Muscle layer of duodenum (tissue), 2 donors: ENCODE measurements around the gene CYP2E1.
"Not testable (repeated sequence)": the region's sequence is repeated elsewhere in the genome, so short reads cannot be mapped to it uniquely, and the experiment has no call there.

Experiments
- H3K27ac ChIP-seq: one replicate; pipeline ENCODE4 v1.7.0; 2013; ENCODE audit warnings: mild to moderate bottlenecking, low read length
- H3K27me3 ChIP-seq: one replicate; pipeline ENCODE4 v1.7.0; 2013; ENCODE audit warnings: low read depth, mild to moderate bottlenecking, control low read depth, low read length
- H3K36me3 ChIP-seq, 2 donors: one replicate each; pipeline ENCODE4 v1.7.0; 2013; ENCODE audit warnings: low read length in 2 of 2, control low read depth in 1 of 2, mild to moderate bottlenecking in 1 of 2; ENCODE audit not compliant: insufficient read depth in 2 of 2, control insufficient read depth in 1 of 2
- H3K4me1 ChIP-seq, 2 donors: one replicate each; pipeline ENCODE4 v1.7.0; 2013; ENCODE audit warnings: low read length in 2 of 2, mild to moderate bottlenecking in 2 of 2, control low read depth in 1 of 2, moderate library complexity in 1 of 2; ENCODE audit not compliant: insufficient read depth in 2 of 2, control insufficient read depth in 1 of 2
- H3K4me3 ChIP-seq, 2 donors: one replicate each; pipeline ENCODE4 v1.7.0; 2013; ENCODE audit warnings: low read length in 2 of 2, low read depth in 1 of 2, mild to moderate bottlenecking in 1 of 2
- H3K9me3 ChIP-seq, 2 donors: one replicate each; pipeline ENCODE4 v1.7.0; 2013; ENCODE audit warnings: low read length in 2 of 2, control low read depth in 1 of 2, mild to moderate bottlenecking in 1 of 2; ENCODE audit not compliant: control insufficient read depth in 1 of 2
- donor health status: healthy.

CYP2E1 gene

DNA sequence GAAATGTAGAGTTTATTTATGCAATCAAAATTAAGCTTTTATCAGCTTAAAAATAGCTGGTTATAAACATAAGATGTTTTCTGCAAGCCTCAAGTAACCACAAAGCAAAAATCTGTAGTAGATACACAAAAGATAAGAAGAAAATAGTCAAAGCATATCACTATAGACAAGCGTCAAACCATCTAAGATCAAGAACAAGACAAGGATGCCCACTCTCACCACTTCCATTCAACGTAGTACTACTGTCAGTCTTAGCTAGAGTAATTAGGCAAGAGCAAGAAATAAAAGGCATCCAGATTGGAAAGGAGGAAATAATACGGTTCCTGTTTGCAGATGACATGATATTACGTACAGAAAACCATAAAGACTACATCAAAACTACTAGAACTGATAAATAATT lies 17.5 kb upstream of the CYP2E1 start:
- Histone ChIP-seq H3K27me3 (no peaks in the 10 kb centered on the region), H3K4me3 (no peak overlapping the region), H3K36me3 (no peaks in the 10 kb centered on the region), H3K9me3 (peaks cover 0 to 18% of the 10 kb centered on the region in 2 donors), H3K4me1 (no peaks in the 10 kb centered on the region), H3K27ac (no peak overlapping the region)

DNA sequence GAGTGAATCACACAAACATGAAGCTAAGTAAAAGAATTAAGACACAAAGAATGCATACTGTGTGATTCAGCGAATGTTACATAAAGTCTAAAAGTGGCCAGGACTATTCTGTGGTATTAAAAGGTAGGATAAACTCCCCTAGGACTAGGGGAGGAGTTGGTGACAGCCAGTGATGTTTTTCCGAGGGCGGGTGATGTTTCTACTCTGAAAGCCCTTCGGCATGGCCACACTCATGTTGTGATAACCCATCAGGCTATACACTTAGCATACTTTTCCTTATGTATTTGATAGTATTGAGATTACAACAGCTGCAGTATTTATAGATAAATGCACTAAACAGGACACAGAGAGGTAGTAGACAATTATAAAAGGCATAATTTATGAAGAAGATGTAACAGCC lies 15.8 kb upstream of the CYP2E1 start:
- no peak overlapping the region for H3K27ac ChIP-seq
- no peak overlapping the region for H3K4me3 ChIP-seq
- peaks cover 0 to 18% of the 10 kb centered on the region in 2 donors for H3K9me3 ChIP-seq
- H3K27me3 ChIP-seq, result no peaks in the 10 kb centered on the region
- H3K4me1 ChIP-seq, result no peaks in the 10 kb centered on the region
- no peaks in the 10 kb centered on the region for H3K36me3 ChIP-seq

DNA sequence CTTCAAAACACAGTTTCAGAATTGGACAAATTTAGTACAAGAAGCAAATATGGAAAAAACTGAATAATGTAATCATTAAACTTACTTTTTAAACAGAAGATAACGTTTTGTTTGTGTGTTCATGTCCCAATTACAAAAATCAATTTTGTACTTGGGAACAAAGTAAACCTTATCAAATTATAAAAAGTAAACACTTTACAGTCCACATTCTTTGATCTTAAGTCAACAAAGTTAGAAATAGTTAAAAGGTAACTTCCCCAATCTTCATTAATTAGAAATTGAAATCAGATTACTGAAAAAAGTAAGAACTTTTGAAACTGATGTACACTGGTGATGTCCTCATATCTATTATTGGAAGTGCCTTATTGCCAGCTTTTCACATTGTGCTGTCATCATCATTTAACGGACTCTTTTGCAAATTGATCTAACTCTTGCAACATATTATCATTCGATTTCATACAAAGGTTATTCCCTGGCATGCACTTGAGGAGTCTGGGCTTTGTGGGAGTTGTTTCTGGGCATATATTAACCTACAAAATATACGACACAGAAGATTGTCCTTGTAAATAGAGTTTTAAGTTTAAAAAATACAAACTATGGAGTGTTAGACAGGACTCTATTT lies 15.1 kb upstream of the CYP2E1 start:
- H3K27me3 ChIP-seq, result no peaks in the 10 kb centered on the region
- H3K27ac ChIP-seq, result no peak overlapping the region

DNA sequence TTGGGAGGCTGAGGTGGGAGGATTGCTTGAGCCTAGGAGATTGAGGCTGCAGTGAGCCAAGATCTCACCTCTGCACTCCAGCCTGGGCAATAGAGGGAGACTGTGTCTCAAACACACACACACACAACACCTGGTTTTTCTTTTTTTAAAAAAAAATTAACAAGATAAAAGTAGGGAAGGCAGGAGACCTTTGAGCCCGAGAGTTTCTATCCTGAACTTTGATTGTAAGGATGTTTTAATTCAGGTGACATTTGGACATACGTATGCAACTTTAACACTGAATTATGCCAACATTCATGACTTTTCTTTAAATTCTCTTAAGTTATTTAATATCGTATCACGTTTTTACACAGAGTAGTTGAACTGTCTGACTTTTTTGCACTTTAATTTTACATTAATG lies 11.7 kb upstream of the CYP2E1 start:
- H3K27ac ChIP-seq, result no peak overlapping the region
- H3K36me3 ChIP-seq, result no peaks in the 10 kb centered on the region

More for the DNA sequence above, 15.1 kb upstream of the CYP2E1 start:
- Histone ChIP-seq H3K4me3 (no peak overlapping the region), H3K4me1 (no peaks in the 10 kb centered on the region), H3K9me3 (peaks cover 0 to 18% of the 10 kb centered on the region in 2 donors), H3K36me3 (no peaks in the 10 kb centered on the region)

DNA sequence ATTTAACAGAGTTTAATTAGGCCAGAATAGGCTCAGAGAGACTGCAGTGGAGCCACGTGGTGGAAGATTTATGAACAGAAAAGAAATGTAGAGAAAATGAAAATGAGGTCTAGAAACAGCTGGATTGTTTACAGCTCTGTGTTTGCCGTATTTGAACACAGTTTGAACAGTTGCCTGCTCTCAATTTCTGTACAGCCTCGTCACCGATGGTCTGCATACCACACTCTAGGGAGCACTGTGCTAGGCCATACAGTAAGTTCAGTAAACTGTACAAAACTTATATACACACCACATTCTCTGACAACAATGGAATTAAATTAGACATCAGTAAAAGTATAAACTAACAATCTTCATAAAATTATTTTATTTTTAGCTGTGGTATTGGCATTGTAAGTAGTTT lies 11.1 kb upstream of the CYP2E1 start:
- Histone ChIP-seq H3K4me1 (peaks cover 0 to 5% of the 10 kb centered on the region in 2 donors), H3K4me3 (no peak overlapping the region), H3K36me3 (no peaks in the 10 kb centered on the region), H3K27ac (no peak overlapping the region), H3K9me3 (no peaks in the 10 kb centered on the region), H3K27me3 (no peaks in the 10 kb centered on the region)

More for the DNA sequence above, 11.7 kb upstream of the CYP2E1 start:
- H3K27me3 ChIP-seq, result no peaks in the 10 kb centered on the region
- peaks cover 0 to 5% of the 10 kb centered on the region in 2 donors for H3K4me1 ChIP-seq
- H3K9me3 ChIP-seq, result no peaks in the 10 kb centered on the region
- H3K4me3 ChIP-seq, result no peak overlapping the region

DNA sequence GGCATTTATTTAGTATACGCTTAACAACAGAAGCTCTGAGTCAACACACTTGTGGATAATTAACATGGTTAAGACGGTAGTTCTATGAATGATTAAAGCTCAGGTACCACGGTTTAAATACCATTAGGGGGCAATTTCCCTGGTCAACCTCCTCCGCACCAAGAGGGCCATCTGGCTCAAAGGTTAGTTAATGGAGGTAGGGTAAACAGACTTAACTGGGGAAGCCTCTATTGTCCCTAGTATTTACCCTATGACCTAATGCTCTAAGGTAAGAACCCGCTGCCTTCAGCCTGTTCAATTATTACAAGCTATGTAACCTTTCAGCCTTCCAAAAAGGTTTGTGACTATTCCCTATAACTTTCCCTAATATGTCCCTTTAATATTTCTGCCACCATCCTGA lies 8.6 kb upstream of the CYP2E1 start:
- H3K9me3 ChIP-seq, H3K4me1 ChIP-seq, H3K27ac ChIP-seq: not testable (repeated sequence)

DNA sequence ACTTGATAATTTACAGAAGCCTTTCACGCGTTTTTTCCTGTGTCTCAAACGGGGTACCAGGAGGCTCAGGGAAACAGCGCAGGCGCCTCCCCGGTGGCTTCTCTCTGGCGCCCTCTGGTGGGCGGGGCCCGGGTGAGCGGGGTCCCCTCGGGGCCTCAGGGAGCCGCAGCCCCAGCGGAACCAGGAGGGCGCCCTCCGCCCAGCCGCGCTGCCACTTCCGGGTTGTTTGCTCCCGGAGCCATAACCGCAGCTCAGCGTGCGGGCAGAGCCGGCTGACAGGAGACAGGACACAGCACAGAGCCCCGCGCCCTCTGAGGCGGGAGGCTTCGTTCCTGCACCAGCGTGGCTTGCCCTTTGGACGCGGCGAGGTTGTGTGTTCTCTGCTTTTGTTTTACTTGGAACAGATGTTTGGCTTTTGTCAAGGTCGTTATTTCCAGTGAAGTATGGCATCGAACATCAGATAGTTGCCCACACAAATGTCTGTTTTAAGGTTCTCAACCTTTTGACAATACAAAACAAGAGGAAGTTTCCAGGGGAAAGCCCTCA lies 6.9 kb upstream of the CYP2E1 start:
- H3K27me3 ChIP-seq, result no peaks in the 10 kb centered on the region

More for the DNA sequence above, 8.6 kb upstream of the CYP2E1 start:
- H3K36me3 ChIP-seq, H3K27me3 ChIP-seq, H3K4me3 ChIP-seq: not testable (repeated sequence)

DNA sequence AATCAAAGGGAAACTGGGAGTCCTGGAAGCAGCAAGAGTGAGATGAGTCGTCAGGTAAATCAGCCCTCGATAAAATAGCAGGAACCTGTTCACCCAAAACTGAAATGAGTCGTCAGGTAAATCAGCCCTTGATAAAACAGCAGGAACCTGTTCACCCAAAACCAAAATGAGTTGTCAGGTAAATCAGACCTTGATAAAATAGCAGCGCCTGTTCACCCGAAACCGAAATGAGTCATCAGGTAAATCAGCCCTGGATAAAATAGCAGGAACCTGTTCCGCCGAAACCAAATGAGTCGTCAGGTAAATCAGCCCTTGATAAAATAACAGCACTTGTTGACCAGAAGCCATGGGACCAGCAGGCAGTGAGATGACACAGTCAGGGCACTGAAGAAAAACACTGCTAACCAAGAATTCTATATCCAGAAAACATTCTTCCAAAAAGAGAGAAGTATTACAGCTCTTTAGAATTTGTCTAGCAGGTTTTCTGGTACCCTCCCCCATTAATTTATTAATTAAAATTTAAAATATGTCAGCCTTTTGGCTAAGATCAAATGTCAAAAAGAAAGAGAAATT lies 3.4 kb upstream of the CYP2E1 start:
- H3K36me3 ChIP-seq, result no peaks in the 10 kb centered on the region
- no peak overlapping the region for H3K27ac ChIP-seq
- peaks cover 16% of the 10 kb centered on the region for H3K27me3 ChIP-seq
- peaks cover 5 to 9% of the 10 kb centered on the region in 2 donors for H3K9me3 ChIP-seq
- H3K4me1 ChIP-seq, result peaks cover 0 to 19% of the 10 kb centered on the region in 2 donors
- no peak overlapping the region for H3K4me3 ChIP-seq

More for the DNA sequence above, 6.9 kb upstream of the CYP2E1 start:
- H3K36me3 ChIP-seq, result no peaks in the 10 kb centered on the region
- H3K27ac ChIP-seq, result no peak overlapping the region
- H3K4me3 ChIP-seq, result peak overlapping the region; percentile 52 to 61
- H3K9me3 ChIP-seq, result peaks cover 5 to 9% of the 10 kb centered on the region in 2 donors
- H3K4me1 ChIP-seq, result peaks cover 0 to 5% of the 10 kb centered on the region in 2 donors

DNA sequence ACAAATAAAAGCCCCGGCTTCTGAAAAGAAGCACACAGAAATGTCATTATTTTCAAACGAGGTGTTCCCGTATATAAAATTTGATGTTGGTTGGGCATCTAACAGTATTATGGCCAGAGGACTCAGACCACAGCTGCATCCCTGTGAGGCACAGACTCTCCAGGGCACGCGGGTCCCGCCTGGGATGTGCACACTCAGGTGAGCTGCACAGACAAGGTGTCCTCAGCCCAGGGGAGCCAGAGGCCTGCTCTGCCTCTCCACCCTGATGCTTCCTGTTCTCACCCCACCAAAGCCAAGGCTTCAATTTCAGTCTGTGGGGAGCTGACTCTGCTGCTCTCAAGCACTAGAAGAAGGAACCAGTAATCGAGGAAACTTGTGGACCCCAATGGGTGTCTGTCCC lies 1.7 kb upstream of the CYP2E1 start:
- Histone ChIP-seq H3K9me3 (peaks cover 5 to 9% of the 10 kb centered on the region in 2 donors), H3K4me3 (no peak overlapping the region), H3K27ac (no peak overlapping the region), H3K27me3 (peaks cover 34% of the 10 kb centered on the region), H3K4me1 (peaks cover 0 to 26% of the 10 kb centered on the region in 2 donors), H3K36me3 (no peaks in the 10 kb centered on the region)

DNA sequence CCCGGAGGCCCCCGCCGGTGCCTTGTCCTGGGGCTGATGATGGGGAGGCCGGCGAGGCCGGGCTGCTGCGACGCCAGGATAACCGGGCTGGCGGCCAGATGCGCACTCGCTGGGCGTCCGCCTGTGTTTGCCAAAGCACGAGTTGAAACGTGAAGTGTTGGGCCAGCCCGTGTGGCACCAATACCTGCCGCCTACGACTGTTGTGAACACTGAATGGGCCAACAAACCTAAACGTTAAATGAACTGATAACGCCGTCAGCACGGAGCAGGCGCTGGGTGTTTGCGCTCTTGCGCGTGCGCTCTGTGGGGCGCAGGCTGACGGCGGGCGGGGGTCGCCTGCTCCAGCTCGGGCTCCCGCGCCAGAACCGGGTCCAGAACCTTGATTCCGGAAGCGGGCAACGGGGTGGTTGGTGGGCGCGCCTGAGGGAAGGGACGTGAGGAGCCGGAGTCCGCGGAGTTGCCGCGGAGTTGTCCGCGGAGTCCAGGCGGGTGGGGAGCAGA lies 658 bp downstream of the CYP2E1 start:
- Histone ChIP-seq H3K27me3 (peaks cover 35% of the 10 kb centered on the region), H3K4me1 (peaks cover 0 to 26% of the 10 kb centered on the region in 2 donors), H3K4me3 (peak overlapping the region in 1 of 2 donors; percentile 63), H3K36me3 (no peaks in the 10 kb centered on the region), H3K9me3 (peaks cover 5 to 9% of the 10 kb centered on the region in 2 donors), H3K27ac (no peak overlapping the region)

DNA sequence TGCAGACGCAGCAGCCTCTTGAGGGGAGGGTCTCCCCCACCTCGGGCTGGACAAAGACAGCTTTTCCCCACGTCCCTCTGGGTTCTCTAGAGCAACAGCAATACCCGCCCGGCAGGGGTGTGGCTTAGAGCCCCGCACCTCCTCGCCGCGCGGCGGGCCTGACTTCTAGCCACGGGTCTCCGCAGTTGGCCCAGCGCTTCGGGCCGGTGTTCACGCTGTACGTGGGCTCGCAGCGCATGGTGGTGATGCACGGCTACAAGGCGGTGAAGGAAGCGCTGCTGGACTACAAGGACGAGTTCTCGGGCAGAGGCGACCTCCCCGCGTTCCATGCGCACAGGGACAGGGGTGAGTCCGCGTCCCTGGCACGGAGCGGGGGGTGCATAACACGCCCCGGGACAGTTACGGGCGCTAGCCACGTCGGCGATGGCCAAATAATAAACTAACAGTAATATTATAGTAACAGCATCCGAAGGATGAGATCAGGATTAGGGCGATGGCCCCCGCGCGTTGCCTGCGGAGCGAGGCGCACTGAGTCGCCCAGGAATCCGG lies 1.2 kb downstream of the CYP2E1 start:
- Histone ChIP-seq H3K27ac (no peak overlapping the region), H3K4me3 (peak overlapping the region; percentile 19 to 63), H3K27me3 (peaks cover 35% of the 10 kb centered on the region), H3K36me3 (no peaks in the 10 kb centered on the region), H3K4me1 (peaks cover 0 to 26% of the 10 kb centered on the region in 2 donors), H3K9me3 (peaks cover 5 to 6% of the 10 kb centered on the region in 2 donors)
